GM18498 (cell line): ENCODE measurements around the gene CELF3.

Source experiments
- ATAC-seq: cut with Tn5 transposase; IDR thresholded peaks from one replicate; pipeline ENCODE4 v1.9.1; 2021; ENCODE audit warnings: mild to moderate bottlenecking, moderate library complexity; ENCODE audit not compliant: unreplicated experiment

The CELF3 gene

GRCh38 chr1:151720974-151721787, 4.6 kb upstream of the CELF3 start, which contains the start of gene RIIAD1:
Gene RIIAD1 (plus strand): TSS chr1:151721522. CDS start chr1:151721537, 15 bp downstream.
- no peak for ATAC-seq

GRCh38 chr1:151720554-151720953, 4.0 kb upstream of the CELF3 start:
- peak; percentile 66 for ATAC-seq

DNA sequence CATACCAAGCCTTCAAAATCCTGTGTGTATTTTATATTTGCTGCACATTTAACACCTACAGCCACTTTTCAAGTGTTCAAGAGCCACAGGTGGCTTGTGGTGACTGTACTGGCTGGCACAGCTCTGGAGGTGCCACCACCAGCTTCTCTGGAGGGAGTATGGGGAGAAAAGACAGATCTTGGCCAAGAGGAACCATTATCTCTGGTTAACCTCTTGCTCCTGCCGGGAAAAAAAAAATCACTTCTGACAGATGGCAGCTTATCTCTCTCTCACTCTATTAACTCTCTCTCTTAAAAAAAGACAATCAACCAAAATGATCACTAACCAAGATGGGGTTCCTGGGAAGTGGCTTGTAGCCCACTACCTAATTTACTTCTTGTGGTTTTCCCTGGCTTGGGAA, 3.5 kb upstream of the CELF3 start:
- ATAC-seq = no peak

DNA sequence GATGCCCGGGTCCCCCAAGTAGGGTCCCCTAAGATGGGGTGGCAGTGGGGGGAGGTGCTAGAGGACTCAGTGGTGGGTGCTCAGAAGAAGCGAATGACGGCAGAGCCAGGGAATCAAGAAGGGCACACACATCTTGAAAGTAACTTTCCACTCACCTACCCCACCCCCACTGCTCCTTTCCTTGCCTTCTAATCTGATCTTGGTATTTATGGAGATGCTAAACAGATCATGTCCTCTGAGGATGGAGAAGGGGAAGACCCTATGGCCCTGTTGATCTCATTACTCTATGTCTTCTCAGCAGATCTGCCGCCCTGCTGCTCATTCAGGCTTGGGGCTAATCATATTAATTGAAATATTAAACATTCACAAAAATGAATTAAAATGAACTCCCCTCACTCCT, 2.1 kb upstream of the CELF3 start:
- ATAC-seq = no peak

DNA sequence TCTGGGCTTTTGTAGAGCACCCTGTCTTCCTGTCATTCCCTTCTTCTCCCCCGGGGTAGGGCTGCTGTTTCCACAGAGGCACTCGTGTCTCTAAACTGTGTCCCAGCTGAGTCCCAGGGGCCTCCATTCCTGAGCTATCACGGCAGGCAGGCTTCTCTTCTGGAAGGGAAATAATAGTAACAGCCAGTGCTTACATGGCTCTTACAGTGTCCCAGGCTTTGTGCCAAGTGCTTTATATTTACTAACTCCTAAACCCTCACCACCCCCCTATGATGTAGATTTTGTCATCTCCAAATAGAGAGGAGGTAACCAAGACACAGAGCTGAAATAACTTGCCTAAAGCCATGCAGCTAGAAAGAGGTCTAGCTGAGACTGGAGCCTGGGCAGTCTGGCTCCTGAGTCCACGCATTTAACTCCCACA, 1.4 kb upstream of the CELF3 start:
- no peak for ATAC-seq

- ATAC-seq = no peak
Observed at GRCh38 chr1:151716405-151716762, 219 bp downstream of the CELF3 start.

DNA sequence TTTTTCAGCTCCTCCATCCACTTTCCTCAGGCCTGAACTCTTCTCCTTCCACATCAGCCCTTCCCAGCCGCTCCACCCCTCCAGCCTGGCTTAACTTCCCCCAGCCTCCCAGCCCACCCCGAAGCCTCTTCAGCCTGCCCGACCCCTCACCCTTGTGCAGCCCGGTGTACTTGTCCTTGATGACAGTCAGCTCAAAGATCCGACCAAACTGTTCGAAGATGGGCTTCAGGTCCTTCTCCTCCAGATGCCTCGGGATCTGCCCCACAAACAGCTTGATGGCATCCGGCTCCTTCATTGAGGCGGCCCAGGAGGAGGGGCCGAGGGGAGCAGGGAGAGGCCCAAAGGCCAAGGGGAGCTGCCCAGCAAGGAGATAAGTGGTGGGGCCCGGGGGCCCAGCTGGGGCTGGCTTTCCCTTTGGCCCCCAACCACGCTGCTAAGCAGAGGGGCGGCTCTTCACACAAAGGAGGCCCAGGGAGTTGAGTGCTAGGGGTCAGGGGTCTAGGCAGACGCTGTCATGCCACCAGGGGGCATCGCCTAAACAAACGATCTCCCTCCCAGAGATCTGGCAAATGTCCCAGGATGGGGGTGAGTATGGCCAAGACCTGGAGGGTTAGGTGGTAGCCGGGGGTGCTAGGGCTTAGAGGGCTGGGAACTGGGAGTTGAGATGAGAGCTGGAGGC, 738 bp downstream of the CELF3 start:
- ATAC-seq = no peak

GRCh38 chr1:151714820-151715725, 1.5 kb downstream of the CELF3 start:
- no peak for ATAC-seq

- ATAC-seq = no peak
Observed at GRCh38 chr1:151713874-151714273, 2.7 kb downstream of the CELF3 start.

DNA sequence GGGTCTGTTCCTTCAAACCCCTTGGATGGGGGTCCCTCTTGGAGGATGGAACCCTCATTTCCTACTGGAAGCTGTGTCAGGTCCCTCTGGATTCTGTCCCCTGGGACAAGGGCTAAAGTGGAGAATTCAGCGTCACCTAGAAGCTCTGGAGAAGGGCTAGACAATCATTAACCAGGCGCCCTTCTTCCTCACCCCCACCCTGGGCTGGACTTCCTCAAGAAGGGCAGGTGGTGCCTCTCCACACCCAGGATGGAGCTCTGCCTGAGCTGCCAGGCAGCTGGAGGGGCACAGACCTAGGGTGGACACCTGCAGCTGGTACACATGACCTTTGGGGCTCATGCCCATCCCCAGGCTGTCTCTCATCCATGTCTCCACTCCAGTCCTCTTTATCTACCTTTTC, 3.6 kb downstream of the CELF3 start:
- no peak for ATAC-seq

- ATAC-seq = no peak
Observed at GRCh38 chr1:151711951-151712350, 4.7 kb downstream of the CELF3 start.

GRCh38 chr1:151711044-151711800, 5.4 kb downstream of the CELF3 start:
- no peak for ATAC-seq

DNA sequence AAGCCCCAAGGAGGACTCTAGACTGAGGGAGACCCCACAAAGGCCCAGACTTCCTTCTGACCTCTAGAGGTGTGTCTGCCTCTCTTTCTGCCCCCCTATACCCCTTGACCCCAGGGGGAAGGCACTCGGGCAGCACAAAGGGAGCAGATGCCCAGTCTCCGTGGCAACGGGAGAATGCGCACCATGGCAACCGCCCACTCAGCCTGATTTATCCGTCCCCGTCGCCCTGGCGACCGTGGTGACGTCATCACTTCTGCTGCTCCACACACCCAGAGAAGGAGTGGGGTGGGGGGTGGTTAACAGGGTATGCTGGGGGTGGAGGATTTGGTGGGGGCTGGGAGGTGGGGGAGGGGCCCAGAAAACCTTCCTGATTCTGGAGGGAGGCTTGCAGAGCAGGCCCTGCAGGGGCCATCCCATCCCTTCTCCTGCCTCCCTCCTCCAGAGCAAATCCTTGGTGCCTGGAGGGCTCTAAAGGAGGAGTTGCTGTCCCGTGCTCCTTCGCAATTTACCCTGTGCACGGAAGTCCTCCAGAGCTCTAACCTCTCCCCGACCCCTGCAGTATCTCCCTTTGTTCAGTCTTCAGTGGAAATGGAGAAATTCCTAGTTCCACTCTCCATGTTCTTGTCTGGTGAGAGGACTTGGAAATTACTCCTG, 6.3 kb downstream of the CELF3 start:
- no peak for ATAC-seq

- no peak for ATAC-seq
Observed at GRCh38 chr1:151708891-151709290, 7.7 kb downstream of the CELF3 start.

DNA sequence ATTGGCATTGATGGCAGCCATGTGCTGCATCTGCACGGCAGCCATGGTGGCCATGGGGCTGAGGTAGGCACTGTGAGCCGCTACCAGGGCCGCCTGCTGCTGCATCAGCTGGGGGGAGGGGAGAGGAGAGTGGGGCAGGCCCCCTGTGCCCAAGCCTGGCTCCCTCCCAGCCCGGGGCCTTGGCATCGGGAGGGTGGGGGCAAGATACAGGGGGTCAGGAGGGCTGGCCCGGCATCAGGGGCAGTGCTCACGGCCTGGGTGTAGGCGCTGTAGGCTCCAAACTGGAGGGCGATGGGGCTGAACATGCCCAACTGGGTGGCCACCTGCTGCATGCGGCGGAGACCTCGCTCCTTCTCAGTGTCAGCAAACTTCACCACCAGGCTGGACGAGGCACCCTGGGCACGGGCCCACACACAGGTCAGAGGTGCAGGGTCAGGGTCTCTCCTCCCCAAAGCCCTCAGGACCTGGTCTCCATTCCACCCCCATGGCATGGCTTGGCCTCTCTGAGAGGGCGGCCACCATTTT, 9.0 kb downstream of the CELF3 start:
- no peak for ATAC-seq

DNA sequence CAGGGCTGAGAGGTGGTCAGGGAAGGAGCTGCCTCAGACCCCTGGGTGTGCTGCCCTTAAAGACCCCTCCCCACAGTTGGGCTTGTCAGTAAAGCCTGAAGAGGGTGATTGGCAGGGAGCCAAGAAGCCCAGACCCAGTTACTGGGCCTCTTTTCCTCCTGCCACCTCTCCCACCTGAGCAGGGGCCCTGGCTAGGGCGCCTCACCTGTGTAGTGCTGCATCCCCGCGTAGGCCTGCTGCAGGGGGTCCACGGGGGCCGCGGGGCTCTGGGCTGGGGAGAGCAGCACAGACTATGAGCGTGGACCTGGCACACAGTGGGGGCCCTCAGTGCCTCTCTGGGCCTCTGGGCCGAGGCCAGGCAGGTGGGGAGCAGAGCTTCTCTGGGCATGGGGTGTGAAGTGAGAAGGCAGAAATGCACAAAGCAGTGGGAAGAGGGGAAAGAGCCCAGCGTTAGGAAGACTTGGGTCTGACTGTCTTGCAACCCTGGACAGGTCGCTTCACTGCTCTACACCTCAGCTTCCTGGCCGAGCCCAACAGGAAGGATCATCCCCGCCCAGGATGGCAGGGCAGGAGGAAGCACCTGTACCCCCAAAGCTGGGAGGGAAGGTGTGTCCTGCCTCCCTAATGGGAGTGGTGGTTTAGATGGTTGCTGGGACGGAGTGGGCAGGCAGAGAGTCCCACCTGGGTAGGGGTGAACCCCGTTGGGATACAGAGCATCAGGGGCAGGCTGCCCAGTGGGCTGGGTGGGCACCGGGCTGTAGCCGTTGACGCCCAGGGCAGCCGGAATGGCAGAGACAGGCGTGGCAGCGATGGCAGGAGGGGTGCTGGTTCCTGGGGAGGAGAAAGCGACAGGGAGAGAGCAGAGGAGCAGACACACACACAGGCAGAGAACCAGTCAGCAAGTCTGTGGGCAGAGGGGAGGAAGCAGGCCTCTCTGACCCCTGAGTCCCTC, 9.9 kb downstream of the CELF3 start:
- no peak for ATAC-seq

DNA sequence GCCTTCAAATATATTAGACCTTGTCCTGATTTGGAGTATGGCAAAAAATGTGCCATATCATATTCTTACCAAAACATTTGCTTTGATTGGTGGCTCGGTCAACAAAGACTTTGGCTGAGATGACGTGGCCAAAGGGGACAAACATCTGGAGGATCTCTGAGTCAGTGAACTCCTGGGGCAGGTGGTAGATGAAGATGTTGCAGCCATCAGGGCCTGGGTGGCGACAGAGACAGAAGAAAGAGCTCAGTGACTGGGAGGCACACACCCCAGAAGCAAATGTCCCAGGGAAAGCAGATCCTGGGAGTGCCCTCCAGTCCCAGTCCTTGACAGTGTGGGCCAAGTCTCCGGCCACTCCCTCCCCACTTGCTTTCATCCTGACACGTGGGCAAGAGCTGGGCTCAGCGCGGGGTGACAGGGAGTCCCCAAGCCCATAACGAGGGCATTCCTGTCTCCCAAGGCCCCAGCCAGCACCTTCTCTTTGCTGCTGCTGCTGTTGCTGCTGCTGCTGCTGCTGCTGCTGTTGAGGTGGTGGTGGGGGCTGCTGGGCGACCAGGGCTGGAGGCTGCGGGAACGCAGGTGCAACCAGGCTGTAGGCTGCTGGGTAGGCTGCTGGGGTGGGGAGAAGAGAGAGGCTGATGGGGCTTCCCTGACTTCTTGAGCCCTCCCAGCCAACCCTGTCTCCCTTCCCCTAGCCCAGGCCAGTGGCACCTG, 10.7 kb downstream of the CELF3 start:
- ATAC-seq = no peak

GRCh38 chr1:151705146-151705545, 11.5 kb downstream of the CELF3 start:
- no peak for ATAC-seq
